ENCODE results near the gene TRPM2.
A peak's percentile ranks its signal among the peaks of the same experiment; 100 is the strongest.
"Not testable (repeated sequence)": the region's sequence is repeated elsewhere in the genome, so short reads cannot be mapped to it uniquely, and the experiment has no call there.

The TRPM2 gene

GRCh38 chr21:44479556-44480199 lies 126.3 kb downstream of the TRPM2 start:
- DNase-seq (ENCODE audit: low read depth) = peak; percentile 39
- TF ChIP-seq CTCF (conservative IDR thresholded peaks at IDR 0.05; ENCODE audit: low read depth, low read length) = peak; percentile 65
- not testable (repeated sequence) for H3K4me3 ChIP-seq (ENCODE audit: low read depth, low read length)

GRCh38 chr21:44480200-44481053 lies 127.0 kb downstream of the TRPM2 start:
- H3K4me3 ChIP-seq (ENCODE audit: low read depth, low read length) = no peak overlapping the region
- no peak for TF ChIP-seq CTCF (conservative IDR thresholded peaks at IDR 0.05; ENCODE audit: low read depth, low read length)
- no peak for DNase-seq (ENCODE audit: low read depth)

- DNase-seq (ENCODE audit: low read depth) = no peak
- TF ChIP-seq CTCF (conservative IDR thresholded peaks at IDR 0.05; ENCODE audit: low read depth, low read length) = no peak
- no peak overlapping the region for H3K4me3 ChIP-seq (ENCODE audit: low read depth, low read length)
Observed at GRCh38 chr21:44482581-44483287, 129.3 kb downstream of the TRPM2 start.

GRCh38 chr21:44483288-44484237 lies 130.1 kb downstream of the TRPM2 start:
- no peak overlapping the region for H3K4me3 ChIP-seq (ENCODE audit: low read depth, low read length)
- TF ChIP-seq CTCF (conservative IDR thresholded peaks at IDR 0.05; ENCODE audit: low read depth, low read length) = no peak
- no peak for DNase-seq (ENCODE audit: low read depth)

GRCh38 chr21:44484498-44485253 lies 131.3 kb downstream of the TRPM2 start:
- no peak for TF ChIP-seq CTCF (conservative IDR thresholded peaks at IDR 0.05; ENCODE audit: low read depth, low read length)
- DNase-seq (ENCODE audit: low read depth) = no peak

More at GRCh38 chr21:44484498-44485253, 131.3 kb downstream of the TRPM2 start:
- no peak overlapping the region for H3K4me3 ChIP-seq (ENCODE audit: low read depth, low read length)
